Prostate gland (tissue), 2 donors: ENCODE measurements around the gene TSC22D3. TPM values are rescaled to one million over a fixed set of nuclear protein-coding genes. Genes with fewer than 3 reads are reported as not detected.
A peak's percentile ranks its signal among the peaks of the same experiment; 100 is the strongest.

Experiments
- DNase-seq: peaks from one replicate; pipeline ENCODE4 v3.0.0-alpha.2; 2019; ENCODE audit warnings: low spot score
- H3K27ac ChIP-seq, 2 donors: fragments of 200-600 bp; sonication (generic); 2 replicates each; pipeline ENCODE4 v1.5.1; 2017 to 2019
- H3K27me3 ChIP-seq: fragments of 200-600 bp; sonication (generic); replicated peaks from 2 replicates; pipeline ENCODE4 v1.5.1; 2019; ENCODE audit not compliant: insufficient read depth
- H3K36me3 ChIP-seq, 2 donors: fragments of 200-600 bp; sonication (generic); 1 replicate in 1 of 2; 2 replicates in 1 of 2; pipeline versions ENCODE4 v1.5.1 to v1.8.1; 2017 to 2019
- H3K4me1 ChIP-seq: fragments of 200-600 bp; sonication (generic); replicated peaks from 2 replicates; pipeline ENCODE4 v1.5.1; 2019
- H3K4me3 ChIP-seq, 2 donors: fragments of 200-600 bp; sonication (generic); 2 replicates each; pipeline ENCODE4 v1.5.1; 2017 to 2019
- H3K9me3 ChIP-seq: fragments of 200-600 bp; sonication (generic); 2 replicates; pipeline ENCODE4 v1.5.1; 2017
- POLR2A ChIP-seq: fragments of 450-650 bp; IDR thresholded peaks from one replicate; pipeline ENCODE4 v1.6.1; 2016; ENCODE audit warnings: antibody characterized with exemption, mild to moderate bottlenecking
- POLR2AphosphoS5 ChIP-seq: sonication (generic); formaldehyde crosslinking; IDR thresholded peaks from one replicate; pipeline ENCODE4 v1.6.1; 2017; ENCODE audit warnings: antibody characterized with exemption
- WGBS: methylation state at CpG from one replicate; pipeline ENCODE4 v1.1.5; 2018; 5-methylcytosine and 5-hydroxymethylcytosine counted together
- intact Hi-C: fragments of 100-400 bp; cut with DNase I; formaldehyde crosslinking; loops from one replicate; pipeline ENCODE4 v1.14.2; 2022
- total RNA-seq, 2 donors: library from RNA; depleted of rRNA; stranded (reverse); fragments of >200 nt; gene quantifications; one replicate each; pipeline ENCODE4 v1.1.0, GENCODE V29; 2016
- TF ChIP-seq, protein P1 (sequence below), 4 experiments: fragments of 200-600 bp in 2 of 4; fragments of 450-650 bp in 2 of 4; sonication (generic) in 2 of 4; IDR thresholded peaks; 1 replicate in 3 of 4; 2 replicates in 1 of 4; pipeline ENCODE4 v1.5.1; 2016 to 2019; ENCODE audit warnings: antibody characterized with exemption in 4 of 4, mild to moderate bottlenecking in 2 of 4, moderate library complexity in 2 of 4

The TSC22D3 gene
- total RNA-seq, 2 donors from 2014 or later: 480 to 1,164 TPM

DNA sequence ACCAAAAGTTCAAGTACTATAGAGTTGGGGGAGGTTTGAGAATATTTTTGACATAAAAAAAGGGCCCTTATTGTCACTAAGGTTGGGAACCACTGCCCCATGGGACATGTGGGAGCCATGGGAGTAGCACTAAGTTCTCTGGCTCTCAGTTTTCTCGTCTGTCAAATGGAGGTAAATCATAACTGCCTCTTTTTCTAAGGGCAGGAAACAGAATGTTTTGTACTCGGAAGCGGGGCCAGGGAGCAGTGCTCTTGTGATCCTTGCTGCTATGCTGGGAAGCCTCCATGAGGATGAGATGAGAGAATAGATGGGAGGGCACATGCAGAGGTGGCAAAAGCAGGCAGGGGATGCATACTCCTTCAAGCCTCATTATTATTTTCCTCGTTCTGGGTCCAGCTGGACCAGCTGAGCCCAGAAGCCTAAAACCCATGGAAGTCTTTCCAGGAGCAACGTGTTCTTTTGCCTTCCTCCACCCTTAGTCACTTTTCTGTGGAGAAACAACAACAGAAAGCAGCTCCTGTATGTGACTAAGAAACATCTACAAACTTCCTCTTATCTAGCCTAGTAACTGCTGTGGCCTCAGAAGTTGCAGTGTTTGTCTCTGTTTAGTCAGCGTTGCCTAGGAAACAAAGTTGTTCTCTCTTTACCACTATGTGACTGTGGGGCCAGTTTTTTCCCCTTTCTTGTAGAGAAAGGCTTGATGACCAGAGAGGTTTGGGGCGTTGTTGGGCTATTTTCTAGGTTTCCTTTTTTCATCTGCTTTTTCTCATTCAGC lies 64.8 kb downstream of the TSC22D3 start:
- H3K27ac ChIP-seq: peak overlapping the region; percentile 98
- 16% methylated on average over 7 of the region's 7 CpGs for WGBS
- peaks cover 0 to 5% of the 10 kb centered on the region in 2 donors for H3K36me3 ChIP-seq
- no peak overlapping the region for H3K4me3 ChIP-seq
- H3K4me1 ChIP-seq: no peaks in the 10 kb centered on the region
- TF ChIP-seq POLR2AphosphoS5 (peak; percentile 57), POLR2A (no peak)
- H3K9me3 ChIP-seq: no peaks in the 10 kb centered on the region
- intact Hi-C loops: no loop called here
- H3K27me3 ChIP-seq: no peaks in the 10 kb centered on the region
- no peak for DNase-seq

DNA sequence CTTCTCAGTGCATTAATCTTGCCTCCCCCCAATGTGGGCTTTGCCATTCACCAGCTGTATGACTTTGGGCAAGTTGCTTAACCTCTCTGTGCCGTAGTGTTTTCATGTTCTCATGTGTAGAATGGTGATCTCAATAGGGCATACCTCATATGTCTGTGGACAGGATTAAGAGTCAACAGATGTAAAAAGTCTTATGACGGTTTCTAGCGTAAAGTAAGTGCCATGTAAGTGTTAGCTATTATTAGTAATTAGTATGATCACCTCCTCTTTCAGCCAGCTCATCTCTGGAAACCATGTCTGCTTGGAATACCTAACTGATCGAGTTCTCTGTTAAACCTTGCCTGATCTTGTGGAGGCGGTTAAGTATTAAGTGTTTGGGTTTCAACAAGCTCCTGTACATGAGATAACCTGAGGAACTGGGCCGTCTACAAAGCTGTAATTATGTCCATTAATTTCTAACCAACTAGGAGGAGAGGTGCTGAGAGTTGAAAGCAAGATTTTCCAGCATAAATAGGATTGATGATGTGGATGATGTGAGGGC lies 66.3 kb downstream of the TSC22D3 start:
- intact Hi-C loops: no loop called here
- no peaks in the 10 kb centered on the region for H3K36me3 ChIP-seq
- no peaks in the 10 kb centered on the region for H3K27me3 ChIP-seq
- no peak overlapping the region for H3K27ac ChIP-seq
- H3K4me1 ChIP-seq: no peaks in the 10 kb centered on the region
- WGBS: 77% methylated on average over 6 of the region's 6 CpGs
- no peak overlapping the region for H3K4me3 ChIP-seq
- no peak for TF ChIP-seq POLR2AphosphoS5
- TF ChIP-seq POLR2A: no peak
- TF ChIP-seq, protein P1, sequence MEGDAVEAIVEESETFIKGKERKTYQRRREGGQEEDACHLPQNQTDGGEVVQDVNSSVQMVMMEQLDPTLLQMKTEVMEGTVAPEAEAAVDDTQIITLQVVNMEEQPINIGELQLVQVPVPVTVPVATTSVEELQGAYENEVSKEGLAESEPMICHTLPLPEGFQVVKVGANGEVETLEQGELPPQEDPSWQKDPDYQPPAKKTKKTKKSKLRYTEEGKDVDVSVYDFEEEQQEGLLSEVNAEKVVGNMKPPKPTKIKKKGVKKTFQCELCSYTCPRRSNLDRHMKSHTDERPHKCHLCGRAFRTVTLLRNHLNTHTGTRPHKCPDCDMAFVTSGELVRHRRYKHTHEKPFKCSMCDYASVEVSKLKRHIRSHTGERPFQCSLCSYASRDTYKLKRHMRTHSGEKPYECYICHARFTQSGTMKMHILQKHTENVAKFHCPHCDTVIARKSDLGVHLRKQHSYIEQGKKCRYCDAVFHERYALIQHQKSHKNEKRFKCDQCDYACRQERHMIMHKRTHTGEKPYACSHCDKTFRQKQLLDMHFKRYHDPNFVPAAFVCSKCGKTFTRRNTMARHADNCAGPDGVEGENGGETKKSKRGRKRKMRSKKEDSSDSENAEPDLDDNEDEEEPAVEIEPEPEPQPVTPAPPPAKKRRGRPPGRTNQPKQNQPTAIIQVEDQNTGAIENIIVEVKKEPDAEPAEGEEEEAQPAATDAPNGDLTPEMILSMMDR (IDR thresholded peaks at IDR 0.05): no peak
- H3K9me3 ChIP-seq: no peaks in the 10 kb centered on the region
- DNase-seq: no peak

DNA sequence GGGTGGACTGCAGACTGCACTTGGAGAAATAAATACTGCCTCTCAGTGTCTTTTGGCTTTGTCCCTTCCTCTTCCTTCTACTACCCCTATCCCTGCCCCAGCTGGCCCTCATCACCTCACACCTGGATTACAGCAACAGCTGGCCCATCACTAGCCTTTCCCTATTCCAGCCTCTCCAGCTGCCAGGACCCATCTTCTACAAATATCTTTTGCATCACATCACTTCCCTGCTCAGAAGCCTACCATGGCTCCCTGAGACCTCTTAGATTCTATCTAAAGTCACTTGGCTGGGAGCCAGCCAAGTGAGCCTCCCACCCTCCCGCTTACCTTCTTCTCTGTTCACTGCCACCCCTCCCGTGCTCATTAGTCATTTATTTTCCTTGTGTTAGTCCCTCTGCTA lies 66.8 kb downstream of the TSC22D3 start:
- Histone ChIP-seq H3K4me3 (no peak overlapping the region), H3K36me3 (no peaks in the 10 kb centered on the region), H3K9me3 (no peaks in the 10 kb centered on the region), H3K27me3 (no peaks in the 10 kb centered on the region), H3K27ac (no peak overlapping the region), H3K4me1 (no peaks in the 10 kb centered on the region)
- intact Hi-C loops: no loop called here
- TF ChIP-seq, protein P1 (IDR thresholded peaks at IDR 0.05): no peak
- TF ChIP-seq POLR2AphosphoS5: no peak
- TF ChIP-seq POLR2A: no peak
- 35% methylated on average over 2 of the region's 2 CpGs for WGBS
- no peak for DNase-seq

DNA sequence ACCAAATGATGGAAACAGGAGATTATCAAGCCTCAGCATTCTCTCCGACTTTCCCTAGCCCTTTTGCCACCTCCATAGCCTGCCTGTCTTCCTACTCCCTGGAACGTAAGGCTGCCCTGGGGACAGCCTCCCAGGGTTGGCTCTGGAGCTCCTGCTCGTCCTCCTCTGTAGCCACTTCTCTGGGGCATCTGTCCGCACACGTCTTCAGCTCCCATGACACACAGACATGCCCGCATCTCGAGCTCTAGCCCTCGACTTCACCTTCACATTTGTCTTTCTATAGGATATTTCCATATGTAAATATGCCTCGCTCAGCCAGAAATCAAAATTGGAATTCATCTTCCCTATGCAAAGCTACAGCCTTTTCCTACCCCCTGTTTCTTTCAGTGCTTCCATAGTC lies 67.7 kb downstream of the TSC22D3 start:
- no peaks in the 10 kb centered on the region for H3K36me3 ChIP-seq
- no peak for DNase-seq
- WGBS: 83% methylated on average over 9 of the region's 9 CpGs
- no peak overlapping the region for H3K27ac ChIP-seq
- no peaks in the 10 kb centered on the region for H3K9me3 ChIP-seq
- intact Hi-C loops: no loop called here
- no peaks in the 10 kb centered on the region for H3K4me1 ChIP-seq
- TF ChIP-seq, protein P1 (IDR thresholded peaks at IDR 0.05): no peak
- TF ChIP-seq POLR2AphosphoS5 (no peak), POLR2A (no peak)
- H3K4me3 ChIP-seq: no peak overlapping the region
- H3K27me3 ChIP-seq: no peaks in the 10 kb centered on the region

DNA sequence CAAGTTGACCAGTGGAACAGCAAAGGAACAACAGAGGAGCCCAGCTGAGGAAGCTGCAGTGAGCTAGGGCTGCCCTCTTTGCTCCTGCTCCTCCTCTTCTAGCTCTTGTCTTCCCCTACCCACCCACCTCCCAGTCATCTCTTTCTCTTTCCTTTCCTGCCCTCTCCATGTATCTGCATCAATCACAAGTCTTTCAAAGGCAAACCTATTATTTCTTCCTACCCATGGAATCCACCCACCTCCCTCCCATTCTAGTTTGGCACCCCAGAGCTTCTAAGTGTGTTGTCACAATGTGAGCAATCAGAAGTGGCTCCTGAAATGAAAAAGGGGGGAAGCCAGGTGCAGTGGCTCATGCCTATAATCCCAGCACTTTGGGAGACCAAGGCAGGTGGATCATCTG lies 69.3 kb downstream of the TSC22D3 start:
- intact Hi-C loops: no loop called here
- H3K4me3 ChIP-seq: no peak overlapping the region
- TF ChIP-seq POLR2A (no peak), POLR2AphosphoS5 (no peak)
- no peaks in the 10 kb centered on the region for H3K4me1 ChIP-seq
- H3K27me3 ChIP-seq: no peaks in the 10 kb centered on the region
- no peak overlapping the region for H3K27ac ChIP-seq
- no peaks in the 10 kb centered on the region for H3K36me3 ChIP-seq
- no peak for DNase-seq
- H3K9me3 ChIP-seq: no peaks in the 10 kb centered on the region

DNA sequence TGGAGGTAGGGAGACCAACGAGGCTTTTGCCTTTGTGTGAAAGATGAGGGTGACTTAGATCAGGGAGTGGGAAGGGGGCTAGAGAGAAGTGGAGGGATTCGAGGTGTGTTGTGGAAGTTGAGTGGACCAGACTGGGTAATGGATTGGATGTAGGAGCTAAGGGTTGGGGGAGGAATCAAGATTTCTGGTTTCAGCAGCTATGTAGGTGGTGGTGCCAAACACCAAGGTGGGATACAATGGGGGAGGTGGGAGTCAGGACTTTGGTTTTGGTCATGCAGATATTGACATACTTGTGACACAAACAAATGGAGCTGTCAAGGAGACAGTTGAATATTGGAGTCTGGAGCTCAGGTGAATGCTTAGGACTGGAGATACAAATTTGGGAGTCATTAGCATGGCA lies 71.0 kb downstream of the TSC22D3 start:
- Histone ChIP-seq H3K36me3 (no peaks in the 10 kb centered on the region), H3K9me3 (no peaks in the 10 kb centered on the region), H3K27me3 (no peaks in the 10 kb centered on the region), H3K4me1 (no peaks in the 10 kb centered on the region), H3K27ac (no peak overlapping the region), H3K4me3 (no peak overlapping the region)
- 85% methylated on average over 2 of the region's 2 CpGs for WGBS
- TF ChIP-seq POLR2AphosphoS5: no peak
- TF ChIP-seq, protein P1 (IDR thresholded peaks at IDR 0.05): no peak
- TF ChIP-seq POLR2A: no peak
- intact Hi-C loops: no loop called here
- DNase-seq: no peak
